ENCODE results near the gene PXMP4. TPM values are rescaled to one million over a fixed set of nuclear protein-coding genes. Genes with fewer than 3 reads are reported as not detected.

The PXMP4 gene
- total RNA-seq, 4 donors from 2014 or later, result 4.4 to 8.9 (median 6.8) TPM

GRCh38 chr20:33664762-33665144, 55.4 kb downstream of the PXMP4 start:
- no peak for ATAC-seq
- WGBS, 2 donors (ENCODE audit: low coverage in 1 of 2), result 100% methylated on average over 1 of the region's 2 CpGs
- no peak for TF ChIP-seq POLR2A (IDR thresholded peaks at IDR 0.05)
- no peak for TF ChIP-seq POLR2AphosphoS5 (IDR thresholded peaks at IDR 0.05)
- no peak for TF ChIP-seq EP300 (IDR thresholded peaks at IDR 0.05)
- TF ChIP-seq CTCF (IDR thresholded peaks at IDR 0.05), result no peak
- Histone ChIP-seq H3K27me3 (no peaks in the 10 kb centered on the region), H3K4me3 (no peak overlapping the region), H3K9me3 (no peaks in the 10 kb centered on the region), H3K36me3 (peaks cover 0 to 28% of the 10 kb centered on the region in 2 donors), H3K27ac (peak overlapping the region in 3 of 4 donors; percentile 89 to 93 (median 91)), H3K4me1 (peaks cover 0 to 69% (median 17%) of the 10 kb centered on the region in 3 donors)

GRCh38 chr20:33664085-33664761, 55.9 kb downstream of the PXMP4 start:
- Histone ChIP-seq H3K27ac (peak overlapping the region; percentile 41 to 93 (median 90)), H3K36me3 (peaks cover 0 to 28% of the 10 kb centered on the region in 2 donors), H3K4me1 (peaks cover 0 to 64% (median 17%) of the 10 kb centered on the region in 3 donors), H3K4me3 (peak overlapping the region; percentile 43 to 62), H3K27me3 (no peaks in the 10 kb centered on the region), H3K9me3 (no peaks in the 10 kb centered on the region)
- WGBS, 2 donors (ENCODE audit: low coverage in 1 of 2), result 31 to 70% methylated on average over 2 to 5 of the region's 9 CpGs
- ATAC-seq, result no peak
- TF ChIP-seq POLR2AphosphoS5 (IDR thresholded peaks at IDR 0.05) (no peak), EP300 (IDR thresholded peaks at IDR 0.05) (no peak), POLR2A (IDR thresholded peaks at IDR 0.05) (no peak), CTCF (IDR thresholded peaks at IDR 0.05) (no peak)

- H3K36me3 ChIP-seq, result peaks cover 0 to 28% of the 10 kb centered on the region in 2 donors
- TF ChIP-seq CTCF (IDR thresholded peaks at IDR 0.05) (peak in 2 of 4 experiments; percentile 21 to 27), POLR2A (IDR thresholded peaks at IDR 0.05) (peak; percentile 69 to 80), POLR2AphosphoS5 (IDR thresholded peaks at IDR 0.05) (no peak), EP300 (IDR thresholded peaks at IDR 0.05) (no peak)
- 0% methylated on average over 1 of the region's 84 CpGs; no CpG with 5 or more reads in 1 of the 2 donors for WGBS, 2 donors (ENCODE audit: low coverage in 1 of 2)
- H3K4me1 ChIP-seq, result peaks cover 0 to 57% (median 17%) of the 10 kb centered on the region in 3 donors
- peak overlapping the region; percentile 43 to 62 for H3K4me3 ChIP-seq
- peak overlapping the region; percentile 41 to 93 (median 90) for H3K27ac ChIP-seq
- H3K27me3 ChIP-seq, result no peaks in the 10 kb centered on the region
- no peaks in the 10 kb centered on the region for H3K9me3 ChIP-seq
- peak; percentile 58 for ATAC-seq
Measured at GRCh38 chr20:33663161-33664084, 56.7 kb downstream of the PXMP4 start.

- Histone ChIP-seq H3K4me1 (peaks cover 0 to 44% (median 13%) of the 10 kb centered on the region in 3 donors), H3K27me3 (no peaks in the 10 kb centered on the region), H3K9me3 (no peaks in the 10 kb centered on the region), H3K27ac (peak within 1 kb of the TSS; percentile 9 to 93 (median 90)), H3K36me3 (peaks cover 0 to 38% of the 10 kb centered on the region in 2 donors), H3K4me3 (peak within 1 kb of the TSS; percentile 43 to 62)
- TF ChIP-seq EP300 (IDR thresholded peaks at IDR 0.05), result no peak
- no peak for TF ChIP-seq CTCF (IDR thresholded peaks at IDR 0.05)
- no peak for TF ChIP-seq POLR2AphosphoS5 (IDR thresholded peaks at IDR 0.05)
- TF ChIP-seq POLR2A (IDR thresholded peaks at IDR 0.05), result no peak
- WGBS, 2 donors (ENCODE audit: low coverage in 1 of 2), result 86 to 100% methylated on average over 1 to 8 of the region's 10 CpGs
- ATAC-seq, result no peak
Measured at GRCh38 chr20:33662172-33662571, 57.9 kb downstream of the PXMP4 start, which contains the start of gene C20orf144. Gene C20orf144 (plus strand): TSS chr20:33662327. CDS start chr20:33662346, 19 bp downstream.

All from gastroesophageal sphincter (tissue), 4 donors.